HepG2 (cell line): ENCODE results near the gene ZNF777. TPM values are rescaled to one million over a fixed set of nuclear protein-coding genes. Genes with fewer than 3 reads are reported as not detected.
A peak's percentile ranks its signal among the peaks of the same experiment; 100 is the strongest.

Source experiments
- AGO2 ChIP-seq: fragments of 200-400 bp; formaldehyde crosslinking; optimal IDR thresholded peaks from 2 replicates; pipeline ENCODE3; 2017; ENCODE audit warnings: mild to moderate bottlenecking, low read depth, low read length, moderate library complexity
- ARHGAP35 ChIP-seq: sonication (generic); formaldehyde crosslinking; IDR thresholded peaks from 2 replicates; pipeline ENCODE4 v1.9.0; 2022; ENCODE audit warnings: mild to moderate bottlenecking, inconsistent platforms, moderate library complexity, missing genetic modification reagents, borderline replicate concordance
- CHD4 ChIP-seq: fragments of 200-600 bp; sonication (generic); IDR thresholded peaks from 2 replicates; pipeline ENCODE4 v1.7.0; 2017; ENCODE audit warnings: mild to moderate bottlenecking, low read length, borderline replicate concordance
- GATAD2A ChIP-seq: IDR thresholded peaks from 2 replicates; pipeline ENCODE4 v1.6.1; 2016
- KDM1A ChIP-seq: IDR thresholded peaks from 2 replicates; pipeline ENCODE4 v1.6.1; 2016; ENCODE audit warnings: missing compliant biosample characterization
- MAFK ChIP-seq, 2 experiments: IDR thresholded peaks in 1 of 2; conservative IDR thresholded peaks in 1 of 2; 2 replicates each; pipeline ENCODE4 v1.6.1; 2011; ENCODE audit warnings: improper control_type of control experiment in 2 of 2, low read length in 2 of 2
- NCOA1 ChIP-seq: sonication (generic); formaldehyde crosslinking; IDR thresholded peaks from 2 replicates; pipeline ENCODE4 v1.9.0; 2021; ENCODE audit warnings: missing genetic modification reagents
- SRF ChIP-seq: IDR thresholded peaks from 2 replicates; pipeline ENCODE4 v1.6.1; 2011; ENCODE audit warnings: mild to moderate bottlenecking, low read depth, low read length, moderate library complexity
- SRY ChIP-seq: sonication (generic); formaldehyde crosslinking; IDR thresholded peaks from 2 replicates; pipeline ENCODE4 v1.8.0; 2022; ENCODE audit warnings: mild to moderate bottlenecking, missing genetic modification reagents
- ZNF570 ChIP-seq: sonication (generic); formaldehyde crosslinking; IDR thresholded peaks from 2 replicates; pipeline ENCODE4 v1.4.0; 2020; ENCODE audit warnings: mild to moderate bottlenecking, missing genetic modification reagents, borderline replicate concordance
- ZNF577 ChIP-seq: sonication (generic); formaldehyde crosslinking; IDR thresholded peaks from 2 replicates; pipeline ENCODE4 v1.4.0; 2020; ENCODE audit warnings: mild to moderate bottlenecking, low read depth, missing genetic modification reagents, borderline replicate concordance
- ZNF605 ChIP-seq: sonication (generic); formaldehyde crosslinking; IDR thresholded peaks from 2 replicates; pipeline ENCODE4 v1.8.0; 2022; ENCODE audit warnings: mild to moderate bottlenecking, missing genetic modification reagents
- ZNF777 ChIP-seq: sonication (generic); formaldehyde crosslinking; IDR thresholded peaks from 2 replicates; pipeline ENCODE4 v1.4.0; 2020; ENCODE audit warnings: missing genetic modification reagents
- ZNF782 ChIP-seq: sonication (generic); formaldehyde crosslinking; IDR thresholded peaks from 2 replicates; pipeline ENCODE4 v1.4.0; 2020; ENCODE audit warnings: missing genetic modification reagents, mild to moderate bottlenecking, borderline replicate concordance
- ZSCAN22 ChIP-seq: sonication (generic); formaldehyde crosslinking; IDR thresholded peaks from 2 replicates; pipeline ENCODE4 v1.4.0; 2020; ENCODE audit warnings: mild to moderate bottlenecking, missing genetic modification reagents
- polyA plus RNA-seq, 8 experiments: library from polyadenylated mRNA; depleted of rRNA in 3 of 8; stranded (reverse) in 7 of 8; unstranded in 1 of 8; fragments of >200 nt; fragmentation: Illumina TruSeq in 4 of 8; extraction: Trizol in 4 of 8; gene quantifications; 2 replicates each; pipeline versions ENCODE4 v1.2.1 to v1.2.3, GENCODE V29; 2011 to 2016; ENCODE audit warnings: low read depth in 4 of 8, missing spikeins in 1 of 8, mixed read lengths in 1 of 8; ENCODE audit not compliant: insufficient read depth in 1 of 8
- total RNA-seq, 5 experiments: library from RNA; depleted of rRNA; stranded (reverse); fragments of >200 nt; fragmentation: Illumina TruSeq; extraction: Trizol; gene quantifications; 2 replicates each; pipeline ENCODE4 v1.2.3, GENCODE V29; 2016; ENCODE audit warnings: low read depth in 1 of 5
- TF ChIP-seq, protein P1 (sequence below): sonication (generic); formaldehyde crosslinking; IDR thresholded peaks from 2 replicates; pipeline ENCODE4 v1.5.0; 2020; ENCODE audit warnings: mild to moderate bottlenecking, missing genetic modification reagents
- TF ChIP-seq, protein P2 (sequence below): sonication (generic); formaldehyde crosslinking; IDR thresholded peaks from 2 replicates; pipeline ENCODE4 v1.4.0; 2020; ENCODE audit warnings: mild to moderate bottlenecking, low read depth, missing genetic modification reagents
- TF ChIP-seq, protein P3 (sequence below): sonication (generic); formaldehyde crosslinking; IDR thresholded peaks from 2 replicates; pipeline ENCODE4 v1.5.0; 2020; ENCODE audit warnings: mild to moderate bottlenecking, missing genetic modification reagents
- TF ChIP-seq, protein P4 (sequence below), 2 experiments: sonication (generic) in 1 of 2; formaldehyde crosslinking in 1 of 2; IDR thresholded peaks; 2 replicates each; pipeline versions ENCODE4 v1.5.1 to v1.6.1; 2011 to 2020; ENCODE audit warnings: borderline replicate concordance in 1 of 2, low read depth in 1 of 2, low read length in 1 of 2, mild to moderate bottlenecking in 1 of 2, missing genetic modification reagents in 1 of 2, moderate library complexity in 1 of 2
- TF ChIP-seq, protein P5 (sequence below): sonication (generic); formaldehyde crosslinking; IDR thresholded peaks from 2 replicates; pipeline ENCODE4 v1.4.0; 2020; ENCODE audit warnings: mild to moderate bottlenecking, missing genetic modification reagents

ZNF777 gene
- total and polyA plus RNA-seq, 2 of the 13 experiments (the other 11 are each of a cell fraction or from before 2014, with no cell fraction given): 3.8 to 6.0 TPM

DNA sequence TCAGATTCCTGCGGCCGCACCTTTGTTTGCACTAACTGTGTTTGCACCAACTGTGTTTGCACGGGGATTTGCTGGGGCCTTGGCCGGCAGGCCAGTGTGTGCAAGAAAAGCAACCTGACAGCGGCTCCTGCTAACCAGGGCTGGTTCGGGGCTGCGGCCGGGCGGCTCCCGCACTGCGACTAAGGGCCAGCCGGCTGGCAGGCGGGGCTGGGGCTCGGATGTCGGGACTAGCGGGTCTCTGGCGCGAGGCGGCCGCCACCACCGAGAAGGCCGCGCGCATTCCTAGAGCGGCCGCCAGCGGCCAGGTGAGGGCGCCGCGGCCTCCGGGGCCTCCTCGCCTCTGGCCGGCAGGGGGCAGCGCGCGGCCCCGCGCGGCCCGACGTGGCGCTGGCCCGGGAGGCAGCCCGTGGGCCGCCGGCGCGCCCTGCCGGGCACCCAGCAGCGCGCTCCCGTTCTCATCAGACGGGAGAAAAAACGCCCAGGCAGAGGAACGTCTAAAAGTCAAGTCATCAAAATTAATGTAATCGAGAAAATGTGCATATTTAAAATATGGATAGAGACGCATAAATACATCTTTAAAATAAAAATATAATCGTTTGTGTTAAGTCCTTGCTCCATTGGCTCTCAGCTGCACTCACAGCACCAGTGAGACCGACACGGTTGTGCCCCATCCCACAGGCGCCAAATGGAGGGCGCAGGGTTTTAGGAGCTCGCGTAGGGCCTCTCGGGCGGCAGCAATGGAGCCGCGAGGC lies 38.5 kb downstream of the ZNF777 start (continued):
- TF ChIP-seq, protein P1, sequence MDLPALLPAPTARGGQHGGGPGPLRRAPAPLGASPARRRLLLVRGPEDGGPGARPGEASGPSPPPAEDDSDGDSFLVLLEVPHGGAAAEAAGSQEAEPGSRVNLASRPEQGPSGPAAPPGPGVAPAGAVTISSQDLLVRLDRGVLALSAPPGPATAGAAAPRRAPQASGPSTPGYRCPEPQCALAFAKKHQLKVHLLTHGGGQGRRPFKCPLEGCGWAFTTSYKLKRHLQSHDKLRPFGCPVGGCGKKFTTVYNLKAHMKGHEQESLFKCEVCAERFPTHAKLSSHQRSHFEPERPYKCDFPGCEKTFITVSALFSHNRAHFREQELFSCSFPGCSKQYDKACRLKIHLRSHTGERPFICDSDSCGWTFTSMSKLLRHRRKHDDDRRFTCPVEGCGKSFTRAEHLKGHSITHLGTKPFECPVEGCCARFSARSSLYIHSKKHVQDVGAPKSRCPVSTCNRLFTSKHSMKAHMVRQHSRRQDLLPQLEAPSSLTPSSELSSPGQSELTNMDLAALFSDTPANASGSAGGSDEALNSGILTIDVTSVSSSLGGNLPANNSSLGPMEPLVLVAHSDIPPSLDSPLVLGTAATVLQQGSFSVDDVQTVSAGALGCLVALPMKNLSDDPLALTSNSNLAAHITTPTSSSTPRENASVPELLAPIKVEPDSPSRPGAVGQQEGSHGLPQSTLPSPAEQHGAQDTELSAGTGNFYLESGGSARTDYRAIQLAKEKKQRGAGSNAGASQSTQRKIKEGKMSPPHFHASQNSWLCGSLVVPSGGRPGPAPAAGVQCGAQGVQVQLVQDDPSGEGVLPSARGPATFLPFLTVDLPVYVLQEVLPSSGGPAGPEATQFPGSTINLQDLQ: no peak
- TF ChIP-seq ZNF605 (CRISPR knock-in tag) (no peak), MAFK (conservative IDR thresholded peaks at IDR 0.05 in 1 of 2, IDR thresholded peaks at IDR 0.05 in 1 of 2; ENCODE audit: low read length in 2 of 2) (peak; percentile 56 to 58), ZSCAN22 (CRISPR knock-in tag) (no peak), GATAD2A (CRISPR knock-in tag) (no peak; the same call in 1 of the 2 replicates), SRF (no peak), ARHGAP35 (no peak), ZNF577 (no peak), ZNF782 (CRISPR knock-in tag) (no peak), CHD4 (no peak), ZNF570 (no peak), NCOA1 (CRISPR knock-in tag) (no peak), ZNF777 (CRISPR knock-in tag) (peak; percentile 84), AGO2 (no peak), SRY (CRISPR knock-in tag) (no peak), KDM1A (CRISPR knock-in tag) (no peak)
- TF ChIP-seq, protein P2, sequence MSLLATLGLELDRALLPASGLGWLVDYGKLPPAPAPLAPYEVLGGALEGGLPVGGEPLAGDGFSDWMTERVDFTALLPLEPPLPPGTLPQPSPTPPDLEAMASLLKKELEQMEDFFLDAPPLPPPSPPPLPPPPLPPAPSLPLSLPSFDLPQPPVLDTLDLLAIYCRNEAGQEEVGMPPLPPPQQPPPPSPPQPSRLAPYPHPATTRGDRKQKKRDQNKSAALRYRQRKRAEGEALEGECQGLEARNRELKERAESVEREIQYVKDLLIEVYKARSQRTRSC (CRISPR knock-in tag): no peak
- TF ChIP-seq, protein P3, sequence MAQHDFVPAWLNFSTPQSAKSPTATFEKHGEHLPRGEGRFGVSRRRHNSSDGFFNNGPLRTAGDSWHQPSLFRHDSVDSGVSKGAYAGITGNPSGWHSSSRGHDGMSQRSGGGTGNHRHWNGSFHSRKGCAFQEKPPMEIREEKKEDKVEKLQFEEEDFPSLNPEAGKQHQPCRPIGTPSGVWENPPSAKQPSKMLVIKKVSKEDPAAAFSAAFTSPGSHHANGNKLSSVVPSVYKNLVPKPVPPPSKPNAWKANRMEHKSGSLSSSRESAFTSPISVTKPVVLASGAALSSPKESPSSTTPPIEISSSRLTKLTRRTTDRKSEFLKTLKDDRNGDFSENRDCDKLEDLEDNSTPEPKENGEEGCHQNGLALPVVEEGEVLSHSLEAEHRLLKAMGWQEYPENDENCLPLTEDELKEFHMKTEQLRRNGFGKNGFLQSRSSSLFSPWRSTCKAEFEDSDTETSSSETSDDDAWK (CRISPR knock-in tag): no peak
- TF ChIP-seq, protein P4, sequence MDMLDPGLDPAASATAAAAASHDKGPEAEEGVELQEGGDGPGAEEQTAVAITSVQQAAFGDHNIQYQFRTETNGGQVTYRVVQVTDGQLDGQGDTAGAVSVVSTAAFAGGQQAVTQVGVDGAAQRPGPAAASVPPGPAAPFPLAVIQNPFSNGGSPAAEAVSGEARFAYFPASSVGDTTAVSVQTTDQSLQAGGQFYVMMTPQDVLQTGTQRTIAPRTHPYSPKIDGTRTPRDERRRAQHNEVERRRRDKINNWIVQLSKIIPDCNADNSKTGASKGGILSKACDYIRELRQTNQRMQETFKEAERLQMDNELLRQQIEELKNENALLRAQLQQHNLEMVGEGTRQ (IDR thresholded peaks at IDR 0.05; ENCODE audit: low read depth, low read length): no peak
- TF ChIP-seq, protein P4 (CRISPR knock-in tag; IDR thresholded peaks at IDR 0.05; ENCODE audit: borderline replicate concordance): no peak
- TF ChIP-seq, protein P5, sequence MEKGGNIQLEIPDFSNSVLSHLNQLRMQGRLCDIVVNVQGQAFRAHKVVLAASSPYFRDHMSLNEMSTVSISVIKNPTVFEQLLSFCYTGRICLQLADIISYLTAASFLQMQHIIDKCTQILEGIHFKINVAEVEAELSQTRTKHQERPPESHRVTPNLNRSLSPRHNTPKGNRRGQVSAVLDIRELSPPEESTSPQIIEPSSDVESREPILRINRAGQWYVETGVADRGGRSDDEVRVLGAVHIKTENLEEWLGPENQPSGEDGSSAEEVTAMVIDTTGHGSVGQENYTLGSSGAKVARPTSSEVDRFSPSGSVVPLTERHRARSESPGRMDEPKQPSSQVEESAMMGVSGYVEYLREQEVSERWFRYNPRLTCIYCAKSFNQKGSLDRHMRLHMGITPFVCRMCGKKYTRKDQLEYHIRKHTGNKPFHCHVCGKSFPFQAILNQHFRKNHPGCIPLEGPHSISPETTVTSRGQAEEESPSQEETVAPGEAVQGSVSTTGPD (CRISPR knock-in tag): no peak
